Panc1 (cell line): ENCODE results near the gene HEXD. TPM values are rescaled to one million over a fixed set of nuclear protein-coding genes. Genes with fewer than 3 reads are reported as not detected.

Source experiments
- ATAC-seq: fragments of 200-7000 bp; cut with Tn5 transposase; 2 replicates; pipeline ENCODE4 v1.9.1; 2020; ENCODE audit warnings: mild to moderate bottlenecking, moderate library complexity
- BruUV-seq: library from RNA; stranded (reverse); fragments of 400-500 nt; replicated peaks from 2 replicates; lab custom pipeline; 2021; lab: Mats Ljungman, UMichigan
- CTCF ChIA-PET: fragments of 300-600 bp; sonication (Branson Sonifier 250); formaldehyde crosslinking; loops from one replicate; lab custom pipeline; 2022; ENCODE audit warnings: antibody characterized with exemption; lab: Charles Lee
- POLR2A ChIA-PET: fragments of 300-600 bp; sonication (Branson Sonifier 250); formaldehyde crosslinking; loops from one replicate; lab custom pipeline; 2022; ENCODE audit warnings: antibody characterized with exemption; lab: Charles Lee
- DNase-seq: peaks from one replicate; pipeline ENCODE4 v3.0.0-alpha.2; 2010; ENCODE audit warnings: low read depth, low spot score
- H3K27ac ChIP-seq: 2 replicates; pipeline ENCODE4 v1.5.1; 2011; ENCODE audit warnings: mild to moderate bottlenecking, low read length, inconsistent platforms
- H3K27me3 ChIP-seq: fragments of 200-500 bp; sonication (Bioruptor generic); 2 replicates; pipeline ENCODE4 v1.6.0; 2014; ENCODE audit warnings: low read length, inconsistent platforms; ENCODE audit not compliant: control insufficient read depth, insufficient read depth
- H3K36me3 ChIP-seq: fragments of 200-500 bp; sonication (Bioruptor generic); 2 replicates; pipeline ENCODE4 v1.5.1; 2014; ENCODE audit warnings: inconsistent platforms, mild to moderate bottlenecking, low read length, moderate library complexity; ENCODE audit not compliant: control insufficient read depth, insufficient read depth
- H3K4me1 ChIP-seq: 2 replicates; pipeline ENCODE4 v1.5.1; 2011; ENCODE audit warnings: inconsistent platforms, mild to moderate bottlenecking, low read length, moderate library complexity; ENCODE audit not compliant: control insufficient read depth, insufficient read depth
- H3K4me3 ChIP-seq, 2 experiments: 2 replicates each; pipeline ENCODE4 v1.5.1; 2011 to 2012; ENCODE audit warnings: low read depth in 2 of 2, low read length in 2 of 2, mild to moderate bottlenecking in 2 of 2, inconsistent platforms in 1 of 2, moderate library complexity in 1 of 2
- H3K9me3 ChIP-seq: fragments of 200-500 bp; sonication (Bioruptor generic); 2 replicates; pipeline ENCODE4 v1.5.1; 2014; ENCODE audit warnings: low read depth, mild to moderate bottlenecking, inconsistent platforms, low read length, moderate library complexity; ENCODE audit not compliant: control insufficient read depth, insufficient read depth
- CTCF ChIP-seq: fragments of 450-650 bp; IDR thresholded peaks from 2 replicates; pipeline ENCODE4 v1.5.1; 2017; ENCODE audit warnings: mild to moderate bottlenecking
- POLR2AphosphoS5 ChIP-seq: IDR thresholded peaks from 2 replicates; pipeline ENCODE4 v1.6.1; 2012; ENCODE audit warnings: mild to moderate bottlenecking, low read depth, low read length, moderate library complexity
- REST ChIP-seq, 2 experiments: IDR thresholded peaks; 2 replicates each; pipeline ENCODE4 v1.6.1; 2011 to 2012; ENCODE audit warnings: low read depth in 2 of 2, control low read depth in 1 of 2, low read length in 1 of 2, mild to moderate bottlenecking in 1 of 2, moderate library complexity in 1 of 2; ENCODE audit not compliant: insufficient read depth in 1 of 2
- SIN3A ChIP-seq: IDR thresholded peaks from 2 replicates; pipeline ENCODE4 v1.6.1; 2012; ENCODE audit warnings: low read depth, mild to moderate bottlenecking, low read length, moderate library complexity, borderline replicate concordance; ENCODE audit not compliant: insufficient read depth
- TCF7L2 ChIP-seq: IDR thresholded peaks from 2 replicates; pipeline ENCODE4 v1.6.1; 2011; ENCODE audit warnings: mild to moderate bottlenecking, low read depth, low read length, inconsistent platforms
- in situ Hi-C: cut with HindIII; loops from 2 replicates; pipeline ENCODE4 v1.10.0; 2016; ENCODE audit warnings: low sequenced_read_pairs, low pct_unique_long_range_greater_than_20kb
- intact Hi-C: fragments of 100-400 bp; cut with micrococcal nuclease; formaldehyde crosslinking; loops from one replicate; pipeline ENCODE4 v1.10.0; 2022; ENCODE audit not compliant: unreplicated experiment
- total RNA-seq: library from RNA; stranded (reverse); gene quantifications from one replicate; pipeline ENCODE4 v1.2.1, GENCODE V29; 2021; ENCODE audit not compliant: unreplicated experiment

HEXD gene
- total RNA-seq, 1 experiment from 2014 or later: 25.6 TPM

GRCh38 chr17:82412535-82413520, 5.3 kb upstream of the HEXD start:
- ChIA-PET POLR2A (no interaction called here), CTCF (no interaction called here)
- H3K9me3 ChIP-seq: no peaks in the 10 kb centered on the region
- no TSS peak for BruUV-seq
- peak; percentile 3; the same call in 1 of the 2 replicates for ATAC-seq
- intact Hi-C loops: loop anchor here (1.0 kb wide), 1 partner anchor 62 kb away; no protein-coding TSS in a partner anchor
- H3K4me3 ChIP-seq: no peak overlapping the region
- peaks cover 9% of the 10 kb centered on the region for H3K4me1 ChIP-seq
- H3K27me3 ChIP-seq: no peaks in the 10 kb centered on the region
- no peak for DNase-seq
- H3K27ac ChIP-seq: no peak overlapping the region
- in situ Hi-C loops: no loop called here
- TF ChIP-seq POLR2AphosphoS5: no peak
- TF ChIP-seq TCF7L2: no peak
- TF ChIP-seq CTCF: no peak
- no peak for TF ChIP-seq REST (IDR thresholded peaks at IDR 0.05; ENCODE audit: insufficient read depth in 1 of 2, low read depth in 2 of 2, low read length in 1 of 2)
- no peak for TF ChIP-seq SIN3A
- H3K36me3 ChIP-seq: no peaks in the 10 kb centered on the region

- BruUV-seq: no TSS peak
- TF ChIP-seq POLR2AphosphoS5: no peak
- peak; percentile 98 to 100 for TF ChIP-seq REST (IDR thresholded peaks at IDR 0.05; ENCODE audit: insufficient read depth in 1 of 2, low read depth in 2 of 2, low read length in 1 of 2)
- peak; percentile 74 for ATAC-seq
Observed at GRCh38 chr17:82414548-82415281, 3.4 kb upstream of the HEXD start.

More at GRCh38 chr17:82414548-82415281, 3.4 kb upstream of the HEXD start:
- DNase-seq: no peak
- no peak overlapping the region for H3K4me3 ChIP-seq
- POLR2A ChIA-PET: no interaction called here
- no peaks in the 10 kb centered on the region for H3K9me3 ChIP-seq
- in situ Hi-C loops (loop anchor here (5.0 kb wide), 1 partner anchor 67 kb away; no protein-coding TSS in a partner anchor), intact Hi-C loops (no loop called here)
- peaks cover 3% of the 10 kb centered on the region; the same call in 1 of the 2 replicates for H3K36me3 ChIP-seq
- H3K27ac ChIP-seq: no peak overlapping the region
- H3K27me3 ChIP-seq: no peaks in the 10 kb centered on the region
- CTCF ChIA-PET: interaction anchor here (0.7 kb wide), 1 partner anchor 114 kb away, joined by 5 read pairs; no protein-coding TSS in a partner anchor
- peaks cover 17% of the 10 kb centered on the region for H3K4me1 ChIP-seq
